ENCODE results near the gene TAF6.

DNA sequence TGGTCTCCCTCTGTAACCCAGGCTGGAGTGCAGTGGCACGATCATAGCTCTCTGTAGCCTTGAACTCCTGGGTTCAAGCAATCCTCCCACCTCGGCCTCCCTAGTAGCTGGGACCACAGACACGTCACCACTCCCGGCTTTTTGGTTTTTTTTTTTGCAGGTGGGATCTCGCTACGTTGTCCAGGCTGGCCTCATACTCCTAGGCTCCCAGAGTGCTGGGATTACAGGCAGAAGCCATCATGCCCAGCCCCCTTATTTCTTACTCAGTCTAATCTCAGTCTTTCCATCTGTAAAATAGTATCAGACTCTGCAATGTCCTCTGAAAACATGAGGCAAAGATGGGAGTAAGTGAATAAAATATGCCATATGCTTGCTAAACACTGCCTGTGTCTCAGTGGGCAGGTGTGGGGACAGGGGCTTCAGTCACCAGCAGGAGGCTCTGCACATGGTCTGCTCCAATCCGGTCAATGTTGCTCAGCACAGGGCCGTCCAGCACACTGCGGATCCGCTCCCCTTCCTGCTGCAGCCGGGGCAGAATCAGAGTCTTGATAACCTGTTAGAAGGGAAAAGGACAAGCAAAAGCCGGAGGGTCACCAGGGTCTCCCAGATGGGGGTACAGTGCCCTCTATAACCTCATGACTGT lies 9.5 kb downstream of the TAF6 start:
- no peak for TF ChIP-seq POLR2A (IDR thresholded peaks at IDR 0.05)
- TF ChIP-seq, protein P1, sequence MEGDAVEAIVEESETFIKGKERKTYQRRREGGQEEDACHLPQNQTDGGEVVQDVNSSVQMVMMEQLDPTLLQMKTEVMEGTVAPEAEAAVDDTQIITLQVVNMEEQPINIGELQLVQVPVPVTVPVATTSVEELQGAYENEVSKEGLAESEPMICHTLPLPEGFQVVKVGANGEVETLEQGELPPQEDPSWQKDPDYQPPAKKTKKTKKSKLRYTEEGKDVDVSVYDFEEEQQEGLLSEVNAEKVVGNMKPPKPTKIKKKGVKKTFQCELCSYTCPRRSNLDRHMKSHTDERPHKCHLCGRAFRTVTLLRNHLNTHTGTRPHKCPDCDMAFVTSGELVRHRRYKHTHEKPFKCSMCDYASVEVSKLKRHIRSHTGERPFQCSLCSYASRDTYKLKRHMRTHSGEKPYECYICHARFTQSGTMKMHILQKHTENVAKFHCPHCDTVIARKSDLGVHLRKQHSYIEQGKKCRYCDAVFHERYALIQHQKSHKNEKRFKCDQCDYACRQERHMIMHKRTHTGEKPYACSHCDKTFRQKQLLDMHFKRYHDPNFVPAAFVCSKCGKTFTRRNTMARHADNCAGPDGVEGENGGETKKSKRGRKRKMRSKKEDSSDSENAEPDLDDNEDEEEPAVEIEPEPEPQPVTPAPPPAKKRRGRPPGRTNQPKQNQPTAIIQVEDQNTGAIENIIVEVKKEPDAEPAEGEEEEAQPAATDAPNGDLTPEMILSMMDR (IDR thresholded peaks at IDR 0.05), result no peak
